Measurements from ENCODE around the gene SIL1. TPM values are rescaled to one million over a fixed set of nuclear protein-coding genes. Genes with fewer than 3 reads are reported as not detected.

Gene SIL1
- total RNA-seq, 1 donor from 2014 or later: 16.1 TPM

DNA sequence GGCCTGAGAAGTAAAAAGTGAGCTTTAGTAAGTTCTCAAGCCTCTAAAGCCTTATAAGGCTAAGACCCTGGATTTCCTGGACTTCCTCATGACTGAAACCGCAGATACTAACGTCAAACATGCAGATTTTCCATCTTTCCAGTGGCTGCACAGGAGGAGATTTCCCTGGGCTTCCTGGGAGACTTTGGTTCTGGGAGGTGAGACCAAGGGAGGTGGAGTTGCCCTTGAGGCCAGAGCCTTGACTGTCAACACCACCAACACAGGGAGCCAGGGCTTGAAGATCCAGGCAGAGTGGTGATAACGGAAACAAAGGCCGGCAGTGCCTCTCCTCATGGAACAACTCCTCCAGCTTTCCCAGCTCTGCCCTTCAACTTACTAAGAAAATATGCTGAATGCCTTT lies 178.3 kb downstream of the SIL1 start:
- Mint-ChIP-seq H3K27ac (no peak overlapping the region), H3K4me3 (no peak overlapping the region), H3K4me1 (no peaks in the 10 kb centered on the region), H3K36me3 (ENCODE audit: low read depth) (peaks cover 64% of the 10 kb centered on the region), H3K9me3 (no peaks in the 10 kb centered on the region), H3K27me3 (no peaks in the 10 kb centered on the region)
- intact Hi-C loops (cut with micrococcal nuclease): no loop called here
- POLR2A ChIA-PET: no interaction called here
- DNase-seq (no peak), ATAC-seq (ENCODE audit: low read depth) (no peak)
- CTCF ChIA-PET: no interaction called here
- TF ChIP-seq, protein P1, sequence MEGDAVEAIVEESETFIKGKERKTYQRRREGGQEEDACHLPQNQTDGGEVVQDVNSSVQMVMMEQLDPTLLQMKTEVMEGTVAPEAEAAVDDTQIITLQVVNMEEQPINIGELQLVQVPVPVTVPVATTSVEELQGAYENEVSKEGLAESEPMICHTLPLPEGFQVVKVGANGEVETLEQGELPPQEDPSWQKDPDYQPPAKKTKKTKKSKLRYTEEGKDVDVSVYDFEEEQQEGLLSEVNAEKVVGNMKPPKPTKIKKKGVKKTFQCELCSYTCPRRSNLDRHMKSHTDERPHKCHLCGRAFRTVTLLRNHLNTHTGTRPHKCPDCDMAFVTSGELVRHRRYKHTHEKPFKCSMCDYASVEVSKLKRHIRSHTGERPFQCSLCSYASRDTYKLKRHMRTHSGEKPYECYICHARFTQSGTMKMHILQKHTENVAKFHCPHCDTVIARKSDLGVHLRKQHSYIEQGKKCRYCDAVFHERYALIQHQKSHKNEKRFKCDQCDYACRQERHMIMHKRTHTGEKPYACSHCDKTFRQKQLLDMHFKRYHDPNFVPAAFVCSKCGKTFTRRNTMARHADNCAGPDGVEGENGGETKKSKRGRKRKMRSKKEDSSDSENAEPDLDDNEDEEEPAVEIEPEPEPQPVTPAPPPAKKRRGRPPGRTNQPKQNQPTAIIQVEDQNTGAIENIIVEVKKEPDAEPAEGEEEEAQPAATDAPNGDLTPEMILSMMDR (IDR thresholded peaks at IDR 0.05): no peak

DNA sequence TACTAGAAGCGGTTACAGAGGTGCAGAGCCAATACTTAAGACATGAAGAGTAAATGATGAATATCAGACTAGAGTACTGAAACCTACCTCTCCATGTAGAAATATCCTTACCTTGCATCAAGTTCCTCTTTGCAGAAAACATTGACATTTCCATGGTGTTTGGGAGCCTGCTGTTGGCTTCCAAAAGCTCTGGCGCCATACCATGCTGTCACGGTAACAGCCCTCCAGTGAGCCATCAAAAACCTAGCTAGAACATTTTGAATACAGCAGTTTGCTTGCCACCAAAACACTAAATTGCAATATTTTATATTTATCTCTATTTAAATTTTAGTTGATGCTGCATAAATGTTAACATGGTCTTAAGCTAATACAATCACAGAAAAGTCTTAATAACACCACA lies 179.0 kb downstream of the SIL1 start:
- H3K4me3 Mint-ChIP-seq: no peak overlapping the region
- no peaks in the 10 kb centered on the region for H3K4me1 Mint-ChIP-seq
- ChIA-PET POLR2A (no interaction called here), CTCF (no interaction called here)
- ATAC-seq (ENCODE audit: low read depth) (no peak), DNase-seq (no peak)
- TF ChIP-seq, protein P1 (IDR thresholded peaks at IDR 0.05): no peak
- H3K36me3 Mint-ChIP-seq (ENCODE audit: low read depth): peaks cover 64% of the 10 kb centered on the region
- intact Hi-C loops (cut with micrococcal nuclease): no loop called here
- no peaks in the 10 kb centered on the region for H3K27me3 Mint-ChIP-seq
- H3K9me3 Mint-ChIP-seq: no peaks in the 10 kb centered on the region
- no peak overlapping the region for H3K27ac Mint-ChIP-seq

DNA sequence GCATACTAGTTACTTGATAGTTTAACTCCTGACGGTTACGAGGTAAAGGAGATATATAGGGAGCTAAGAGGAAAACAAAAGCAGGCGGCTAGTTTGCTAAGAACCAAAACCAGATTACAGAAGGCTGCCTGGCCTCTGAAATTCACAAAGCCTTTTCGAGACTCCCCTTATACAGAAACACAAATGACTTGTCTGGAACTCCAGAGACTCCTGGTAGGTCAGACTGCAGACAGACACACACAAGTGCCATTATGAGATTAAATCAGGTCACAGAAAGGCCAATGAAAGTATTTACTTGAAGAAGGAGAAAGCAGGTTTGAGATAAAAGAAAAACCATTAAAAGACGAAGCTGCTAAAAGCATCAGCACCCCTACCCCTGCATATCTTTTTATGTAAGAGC lies 180.5 kb downstream of the SIL1 start:
- no peaks in the 10 kb centered on the region for H3K27me3 Mint-ChIP-seq
- POLR2A ChIA-PET: interaction anchor here (0.7 kb wide), 1 partner anchor 259 kb away, joined by 13 read pairs; no protein-coding TSS in a partner anchor
- ATAC-seq (ENCODE audit: low read depth) (no peak), DNase-seq (no peak)
- no peaks in the 10 kb centered on the region for H3K4me1 Mint-ChIP-seq
- intact Hi-C loops (cut with micrococcal nuclease): no loop called here
- H3K36me3 Mint-ChIP-seq (ENCODE audit: low read depth): peaks cover 62% of the 10 kb centered on the region
- H3K9me3 Mint-ChIP-seq: no peaks in the 10 kb centered on the region
- TF ChIP-seq, protein P1 (IDR thresholded peaks at IDR 0.05): no peak
- H3K4me3 Mint-ChIP-seq: no peak overlapping the region
- CTCF ChIA-PET: no interaction called here
- H3K27ac Mint-ChIP-seq: no peak overlapping the region

DNA sequence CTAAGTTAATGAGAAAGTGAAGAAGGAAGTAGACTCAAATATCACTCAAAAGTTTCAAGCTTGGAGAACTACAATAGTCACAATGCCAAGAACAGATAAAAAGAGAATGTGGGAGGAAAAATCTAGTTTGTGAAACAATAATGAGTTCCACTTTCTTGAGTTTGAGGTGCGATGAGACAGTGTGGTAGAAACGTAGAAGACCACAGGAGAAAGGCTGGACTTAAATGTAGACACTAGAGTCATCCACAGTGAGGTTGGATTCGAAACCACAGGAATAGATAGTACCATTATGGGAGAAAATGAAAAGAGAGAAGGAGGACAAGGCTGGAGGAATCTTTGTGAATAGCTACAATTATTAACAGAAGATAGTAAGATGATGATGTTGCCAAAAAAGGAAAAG lies 182.0 kb downstream of the SIL1 start:
- CTCF ChIA-PET: no interaction called here
- Mint-ChIP-seq H3K4me1 (no peaks in the 10 kb centered on the region), H3K27me3 (no peaks in the 10 kb centered on the region), H3K36me3 (ENCODE audit: low read depth) (peaks cover 61% of the 10 kb centered on the region), H3K9me3 (no peaks in the 10 kb centered on the region), H3K4me3 (no peak overlapping the region), H3K27ac (no peak overlapping the region)
- POLR2A ChIA-PET: no interaction called here
- intact Hi-C loops (cut with micrococcal nuclease): no loop called here
- TF ChIP-seq, protein P1 (IDR thresholded peaks at IDR 0.05): no peak
- ATAC-seq (ENCODE audit: low read depth): no peak
- DNase-seq: no peak

DNA sequence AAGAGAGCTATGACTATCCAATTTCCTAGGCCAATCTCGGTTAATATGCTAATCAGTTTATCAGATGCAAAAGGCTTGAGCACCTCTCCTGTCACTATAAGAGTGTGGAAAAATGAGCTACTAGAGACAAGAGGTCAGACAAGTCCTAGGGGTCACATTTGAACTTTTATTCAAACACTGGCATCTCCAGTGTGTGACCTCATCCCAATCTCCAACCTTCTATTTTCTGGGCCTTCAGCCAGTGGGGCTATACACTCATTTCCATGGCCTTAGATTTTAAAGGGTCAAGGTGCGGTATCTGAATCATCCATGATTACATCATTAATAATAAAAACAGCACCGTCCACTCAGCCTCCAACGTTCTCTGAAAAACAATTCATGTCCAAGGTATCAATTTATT lies 183.4 kb downstream of the SIL1 start:
- H3K9me3 Mint-ChIP-seq: no peaks in the 10 kb centered on the region
- H3K27ac Mint-ChIP-seq: no peak overlapping the region
- TF ChIP-seq, protein P1 (IDR thresholded peaks at IDR 0.05): no peak
- CTCF ChIA-PET: no interaction called here
- ATAC-seq (ENCODE audit: low read depth): no peak
- peaks cover 47% of the 10 kb centered on the region for H3K36me3 Mint-ChIP-seq (ENCODE audit: low read depth)
- no peaks in the 10 kb centered on the region for H3K27me3 Mint-ChIP-seq
- intact Hi-C loops (cut with micrococcal nuclease): no loop called here
- H3K4me3 Mint-ChIP-seq: no peak overlapping the region
- no peaks in the 10 kb centered on the region for H3K4me1 Mint-ChIP-seq
- no peak for DNase-seq
- POLR2A ChIA-PET: no interaction called here
